ENCODE results near the gene FPR2.

GRCh38 chr19:51809787-51810186, 48.8 kb downstream of the FPR2 start:
- TF ChIP-seq EZH2 (IDR thresholded peaks at IDR 0.05; ENCODE audit: insufficient read depth, low read length) (no peak), CTCF (IDR thresholded peaks at IDR 0.05; ENCODE audit: insufficient read depth, low read depth, low read length) (no peak)

Measured in astrocyte (in vitro differentiated cells and primary cell).